ENCODE measurements around the gene SHISA5. TPM values are rescaled to one million over a fixed set of nuclear protein-coding genes. Genes with fewer than 3 reads are reported as not detected.

Gene SHISA5
- total RNA-seq, 1 experiment from 2014 or later: 217 TPM

Other genes with a start within 250 kb of the SHISA5 start
- 28.5 and 38.1 TPM in 2 replicates for gene NME6, start 202.8 kb downstream of the SHISA5 start, total RNA-seq (2014; rRNA removed; shearing (Covaris generic))
- not detected in 2 replicates for gene SPINK8, start 170.5 kb downstream of the SHISA5 start, total RNA-seq (2014; rRNA removed; shearing (Covaris generic))
- not detected in 2 replicates for gene FBXW12, start 132.0 kb downstream of the SHISA5 start, total RNA-seq (2014; rRNA removed; shearing (Covaris generic))
- gene PLXNB1, start 74.1 kb downstream of the SHISA5 start, total RNA-seq (2014; rRNA removed; shearing (Covaris generic)): 4.7 and 14.2 TPM in 2 replicates
- gene CCDC51, start 64.1 kb downstream of the SHISA5 start, total RNA-seq (2014; rRNA removed; shearing (Covaris generic)): 18.1 and 21.6 TPM in 2 replicates
- 726 and 838 TPM in 2 replicates for gene TMA7, start 63.9 kb downstream of the SHISA5 start, total RNA-seq (2014; rRNA removed; shearing (Covaris generic))
- gene ATRIP, start 57.4 kb downstream of the SHISA5 start, total RNA-seq (2014; rRNA removed; shearing (Covaris generic)): 10.7 and 14.3 TPM in 2 replicates
- 41.2 and 56.9 TPM in 2 replicates for gene PFKFB4, start 52.6 kb upstream of the SHISA5 start, total RNA-seq (2014; rRNA removed; shearing (Covaris generic))
- gene UCN2, start 59.6 kb upstream of the SHISA5 start, total RNA-seq (2014; rRNA removed; shearing (Covaris generic)): 4.3 and 7.2 TPM in 2 replicates
- 110 and 141 TPM in 2 replicates for gene COL7A1, start 91.2 kb upstream of the SHISA5 start, total RNA-seq (2014; rRNA removed; shearing (Covaris generic))
- gene UQCRC1, start 105.5 kb upstream of the SHISA5 start, total RNA-seq (2014; rRNA removed; shearing (Covaris generic)): 393 and 540 TPM in 2 replicates
- gene TMEM89, start 117.6 kb upstream of the SHISA5 start, total RNA-seq (2014; rRNA removed; shearing (Covaris generic)): not detected in 2 replicates
- gene SLC26A6, start 131.3 kb upstream of the SHISA5 start, total RNA-seq (2014; rRNA removed; shearing (Covaris generic)): 32.3 and 35.1 TPM in 2 replicates
- gene CELSR3, start 158.7 kb upstream of the SHISA5 start, total RNA-seq (2014; rRNA removed; shearing (Covaris generic)): 0.98 and 1.1 TPM in 2 replicates
- gene NCKIPSD, start 181.7 kb upstream of the SHISA5 start, total RNA-seq (2014; rRNA removed; shearing (Covaris generic)): 25.7 and 29.6 TPM in 2 replicates
- 66.2 and 72.0 TPM in 2 replicates for gene IP6K2, start 213.0 kb upstream of the SHISA5 start, total RNA-seq (2014; rRNA removed; shearing (Covaris generic))

All from RPMI7951 (cell line).